Activated CD4-positive, alpha-beta T cell treated with anti-CD3 and anti-CD28 coated beads for 24 hours (primary cell): ENCODE results near the gene TFF3.

Source experiments
- DNase-seq, 2 donors: peaks; one replicate each; pipeline ENCODE4 v3.0.0-alpha.2; 2020; ENCODE audit warnings: low read depth in 2 of 2

TFF3 gene

DNA sequence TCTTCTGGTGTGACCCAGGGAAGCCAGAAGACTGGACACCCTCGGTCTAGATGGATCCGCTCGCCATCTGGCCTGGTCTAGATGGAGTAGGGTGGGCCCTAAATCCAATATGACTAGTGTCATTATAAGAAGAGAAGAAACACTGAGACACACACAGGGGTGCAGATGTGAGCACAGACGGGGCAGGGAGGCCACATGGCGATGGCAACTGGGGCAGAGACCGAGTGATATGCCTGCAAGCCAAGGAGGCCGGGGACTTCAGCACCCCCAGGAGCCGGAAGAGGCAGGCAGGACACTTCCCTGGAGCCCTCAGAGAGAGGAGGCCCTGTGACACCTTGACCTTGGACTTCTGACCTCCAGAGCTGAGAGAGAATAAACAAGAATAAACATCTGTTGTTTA lies 5.6 kb upstream of the TFF3 start:
- DNase-seq = no peak

- DNase-seq = no peak
These were observed 4.8 kb upstream of the TFF3 start for GRCh38 chr21:42319851-42320572.

GRCh38 chr21:42319376-42319775 lies 4.2 kb upstream of the TFF3 start:
- DNase-seq = no peak

GRCh38 chr21:42317826-42318746 lies 2.9 kb upstream of the TFF3 start:
- no peak for DNase-seq

GRCh38 chr21:42317341-42317741 lies 2.1 kb upstream of the TFF3 start:
- no peak for DNase-seq

DNA sequence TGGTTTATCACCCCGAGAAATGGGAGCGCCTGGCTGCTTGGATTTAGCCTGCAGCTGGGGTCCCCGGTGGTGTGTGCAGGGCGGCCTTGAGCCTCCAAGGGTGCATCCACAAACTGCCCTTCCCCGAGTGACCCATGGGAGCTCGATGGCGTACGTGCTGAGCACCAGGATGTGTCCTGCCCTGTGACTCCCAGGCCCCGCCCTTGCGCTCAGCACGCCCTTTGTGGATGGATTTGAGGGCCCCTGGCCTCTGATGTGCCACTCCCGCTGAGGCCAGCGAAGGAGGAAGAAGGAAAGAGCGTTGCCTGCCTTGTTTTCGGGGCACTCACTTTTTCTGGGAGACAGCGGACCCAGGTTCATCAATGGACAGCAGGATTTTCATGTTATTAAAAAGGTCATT lies 1.7 kb upstream of the TFF3 start:
- no peak for DNase-seq

DNA sequence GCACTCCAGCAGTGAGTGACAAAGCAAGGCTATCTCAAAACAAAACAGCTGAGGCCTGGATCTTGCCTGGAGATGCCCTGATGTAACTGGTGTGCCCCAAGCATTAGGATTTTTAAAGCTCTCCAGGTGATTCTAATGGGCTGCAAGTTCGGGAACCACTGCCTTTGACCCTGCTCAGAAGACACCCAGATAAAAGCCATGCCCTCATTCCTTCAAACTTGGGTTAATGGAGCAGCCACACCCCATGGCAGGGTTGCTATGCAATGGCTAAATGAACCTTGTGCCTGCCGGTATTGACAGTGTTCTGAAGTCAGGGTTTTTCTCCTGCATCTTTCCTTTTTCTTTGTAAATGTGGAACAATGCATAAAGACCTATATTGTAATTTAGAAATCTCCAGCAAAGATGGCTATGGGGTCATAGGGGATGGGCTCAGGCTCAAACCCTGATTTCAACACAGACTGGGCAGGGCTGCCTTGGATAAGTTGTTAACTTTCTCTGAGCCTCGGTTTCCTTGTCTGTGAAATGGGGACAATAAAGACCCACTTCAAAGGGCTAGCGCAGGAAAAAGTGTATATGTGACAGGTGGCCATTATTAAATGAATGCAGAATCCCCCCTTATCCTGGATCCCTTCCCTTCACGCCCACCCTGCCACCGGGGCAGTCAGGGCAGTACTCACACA lies 453 bp downstream of the TFF3 start:
- DNase-seq = no peak

- DNase-seq = no peak
These were observed 1.7 kb downstream of the TFF3 start for GRCh38 chr21:42313501-42313969.

DNA sequence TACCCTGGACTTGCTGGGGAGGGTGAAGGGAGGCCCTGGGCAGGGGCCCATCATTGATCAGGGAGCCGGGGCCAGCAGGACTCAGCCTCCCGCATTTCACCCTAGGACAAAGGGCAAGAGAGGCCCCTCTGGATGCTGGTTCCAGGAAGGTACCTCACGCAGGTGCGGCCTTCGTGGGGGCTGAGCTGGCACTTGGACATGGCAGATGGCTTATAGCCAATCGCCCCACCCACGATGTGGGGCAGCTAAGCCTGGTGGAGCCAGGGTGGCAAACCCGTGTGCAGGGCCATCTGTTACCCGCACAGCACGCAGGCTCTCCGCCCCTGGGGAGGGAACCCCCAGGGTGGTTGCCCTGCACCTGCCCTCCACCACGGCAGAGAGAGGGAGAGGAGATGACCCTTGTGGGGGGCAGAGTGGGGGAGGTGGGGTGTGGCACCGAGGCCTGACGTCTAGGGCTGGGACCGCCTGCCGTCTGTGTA lies 2.5 kb downstream of the TFF3 start:
- no peak for DNase-seq

- DNase-seq = no peak
These were observed 3.2 kb downstream of the TFF3 start for GRCh38 chr21:42311816-42312625.

DNA sequence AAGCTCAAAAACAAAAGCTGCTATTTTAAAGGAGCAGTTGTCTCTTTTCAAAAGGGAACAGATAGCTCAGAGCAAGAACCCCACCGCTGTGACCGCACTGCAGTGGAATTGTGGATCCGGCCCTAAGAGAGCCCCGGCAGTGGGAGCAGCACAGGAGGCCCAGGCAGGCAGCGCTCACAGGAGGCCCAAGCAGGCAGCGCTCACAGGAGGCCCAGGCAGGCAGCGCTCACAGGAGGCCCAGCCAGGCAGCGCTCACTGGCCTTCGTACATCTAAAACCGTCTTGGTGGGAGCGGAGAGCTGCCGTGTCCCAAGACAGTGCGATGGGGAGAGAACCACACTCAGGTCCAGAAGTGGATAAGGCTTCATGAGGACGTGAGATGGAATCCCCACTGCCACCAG lies 4.0 kb downstream of the TFF3 start:
- DNase-seq = no peak

DNA sequence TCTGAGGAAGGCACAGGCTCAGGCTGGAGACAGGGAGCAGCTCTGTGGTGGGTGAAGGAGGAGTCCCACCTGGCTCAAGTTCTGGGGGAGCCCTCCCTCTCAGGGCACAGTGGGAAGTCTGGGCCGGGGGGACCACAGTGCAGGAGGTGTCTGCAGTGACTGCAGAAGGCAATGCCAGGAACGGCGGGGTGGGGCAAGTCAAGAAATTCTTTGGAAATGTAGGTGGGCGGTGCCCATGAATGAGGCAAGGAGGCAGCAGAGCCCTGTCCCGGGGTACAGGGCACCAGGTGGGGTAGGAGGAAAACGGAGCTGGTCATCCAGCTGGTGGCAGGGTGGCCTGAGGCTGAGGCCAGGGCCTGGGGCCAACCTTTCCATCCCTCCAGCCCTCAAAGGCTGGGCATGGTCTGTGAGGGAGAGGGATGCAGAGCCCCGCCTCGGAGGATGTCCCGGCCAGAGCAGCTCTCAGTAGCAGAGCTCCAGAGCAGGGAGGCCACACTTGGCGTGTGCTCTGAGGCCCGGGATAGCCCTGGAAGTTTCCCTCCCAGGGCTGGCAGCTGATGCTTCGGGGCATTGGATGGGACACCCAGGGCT lies 4.7 kb downstream of the TFF3 start:
- no peak for DNase-seq

- DNase-seq = peak; percentile 61 to 65
These were observed 5.4 kb downstream of the TFF3 start for GRCh38 chr21:42309753-42310213.

- no peak for DNase-seq
These were observed 6.1 kb downstream of the TFF3 start for GRCh38 chr21:42308914-42309752.

- no peak for DNase-seq
These were observed 6.9 kb downstream of the TFF3 start for GRCh38 chr21:42308161-42308913.

DNA sequence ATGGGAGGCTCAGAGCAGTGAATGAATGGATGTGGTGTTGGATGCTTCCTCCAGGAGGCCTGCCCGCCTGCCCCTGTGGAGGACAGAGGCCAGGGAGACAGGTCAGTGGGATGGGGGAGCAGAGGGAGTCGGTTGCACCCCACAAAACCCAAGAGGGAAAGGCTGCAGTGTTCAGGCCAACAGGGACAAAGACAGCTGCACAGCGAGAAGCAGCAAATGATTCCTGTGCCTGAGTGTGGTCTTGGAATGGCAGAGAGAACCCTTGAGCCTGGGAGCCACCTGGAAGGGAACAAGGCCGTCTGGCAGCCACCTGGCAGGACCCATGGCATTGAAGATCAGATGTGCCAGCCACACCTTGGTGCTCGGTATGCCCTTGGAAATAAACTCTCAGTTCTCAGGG lies 8.1 kb downstream of the TFF3 start:
- DNase-seq = no peak

DNA sequence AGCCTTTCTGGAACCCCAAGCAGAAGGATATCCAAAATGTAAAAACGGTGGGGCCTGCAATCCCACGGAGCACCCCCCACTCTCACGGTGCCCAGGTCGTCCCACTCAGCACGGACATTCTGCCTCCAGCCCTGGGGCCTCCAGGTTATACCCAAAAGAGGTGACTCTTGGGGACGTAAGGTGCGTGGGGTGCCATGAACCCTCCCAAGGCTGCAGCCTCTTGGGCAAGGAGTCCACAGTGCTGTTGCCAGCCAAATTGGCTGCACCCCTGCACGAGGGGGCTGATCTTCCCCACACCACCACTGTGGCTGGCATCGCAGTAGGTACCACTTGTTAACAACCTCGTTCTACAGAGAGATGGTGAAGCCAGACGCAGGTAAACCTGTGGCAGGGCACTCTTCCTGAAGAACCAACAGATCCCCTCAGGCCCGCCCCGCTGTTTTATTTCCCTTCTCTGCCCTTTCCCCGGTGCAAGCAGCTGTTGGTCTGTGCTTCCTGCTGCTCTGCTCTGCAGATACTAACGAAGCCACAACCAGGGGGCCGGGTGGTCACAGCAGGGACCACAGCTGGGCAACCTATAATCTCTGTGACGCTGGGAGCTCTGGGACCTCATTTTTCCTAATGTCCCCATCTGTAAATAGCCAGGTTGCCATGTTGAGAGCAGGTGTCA lies 8.7 kb downstream of the TFF3 start:
- no peak for DNase-seq

DNA sequence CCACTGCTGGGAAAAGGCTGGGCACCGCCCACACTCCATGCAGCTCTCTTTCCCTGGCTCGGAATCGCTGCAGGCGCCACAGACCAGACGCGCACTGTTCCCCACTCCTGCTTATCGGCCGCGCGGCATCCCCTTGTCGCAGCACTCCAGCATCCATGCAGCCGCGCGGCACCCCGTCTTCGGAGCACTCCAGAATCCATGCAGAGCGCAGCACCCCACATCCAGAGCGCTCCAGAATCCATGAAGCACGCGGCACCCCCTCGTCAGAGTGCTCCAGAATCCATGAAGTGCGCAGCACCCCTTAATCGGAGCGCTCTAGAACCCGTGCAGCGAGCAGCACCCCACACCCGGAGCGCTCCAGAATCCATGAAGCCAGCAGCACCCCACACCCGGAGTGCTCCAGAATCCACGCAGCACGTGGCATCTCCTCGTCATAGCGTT lies 9.5 kb downstream of the TFF3 start:
- DNase-seq = no peak
